HL-60 (cell line): ENCODE results near the gene NPAS2.

ENCODE experiments used
- DNase-seq, 2 experiments: peaks; one replicate each; pipeline ENCODE4 v3.0.0-alpha.2; 2010 to 2020; ENCODE audit warnings: low read depth in 1 of 2, low spot score in 1 of 2
- H3K27ac ChIP-seq: fragments of 250-450 bp; sonication (Bioruptor Pico); replicated peaks from 2 replicates; pipeline ENCODE4 v1.5.1; 2020; ENCODE audit warnings: mild to moderate bottlenecking, moderate library complexity
- H3K27me3 ChIP-seq: fragments of 250-450 bp; sonication (Bioruptor Pico); 2 replicates; pipeline ENCODE4 v1.5.1; 2021; ENCODE audit warnings: mild to moderate bottlenecking, moderate library complexity; ENCODE audit not compliant: insufficient read depth, poor library complexity, severe bottlenecking
- H3K4me3 ChIP-seq: replicated peaks from 2 replicates; pipeline ENCODE4 v1.5.1; 2011; ENCODE audit warnings: mild to moderate bottlenecking, control low read depth, low read length; ENCODE audit not compliant: insufficient read depth
- GABPA ChIP-seq: IDR thresholded peaks from 2 replicates; pipeline ENCODE4 v1.6.1; 2012; ENCODE audit warnings: low read depth
- POLR2AphosphoS5 ChIP-seq: IDR thresholded peaks from 2 replicates; pipeline ENCODE4 v1.6.1; 2012; ENCODE audit warnings: low read depth
- REST ChIP-seq: IDR thresholded peaks from 2 replicates; pipeline ENCODE4 v1.6.1; 2012; ENCODE audit warnings: low read depth; ENCODE audit not compliant: insufficient replicate concordance
- SPI1 ChIP-seq: IDR thresholded peaks from 2 replicates; pipeline ENCODE4 v1.6.1; 2012; ENCODE audit warnings: low read depth, mild to moderate bottlenecking, borderline replicate concordance
- TF ChIP-seq, protein P1 (sequence below): IDR thresholded peaks from one replicate; pipeline ENCODE4 v1.5.1; 2011; ENCODE audit warnings: low read length, control low read depth, inconsistent platforms; ENCODE audit not compliant: insufficient read depth

The NPAS2 gene

GRCh38 chr2:100902817-100903405, 83.0 kb downstream of the NPAS2 start:
- Histone ChIP-seq H3K4me3 (no peak overlapping the region), H3K27ac (no peak overlapping the region), H3K27me3 (no peaks in the 10 kb centered on the region)
- DNase-seq: no peak
- TF ChIP-seq SPI1: no peak
- no peak for TF ChIP-seq GABPA
- TF ChIP-seq, protein P1, sequence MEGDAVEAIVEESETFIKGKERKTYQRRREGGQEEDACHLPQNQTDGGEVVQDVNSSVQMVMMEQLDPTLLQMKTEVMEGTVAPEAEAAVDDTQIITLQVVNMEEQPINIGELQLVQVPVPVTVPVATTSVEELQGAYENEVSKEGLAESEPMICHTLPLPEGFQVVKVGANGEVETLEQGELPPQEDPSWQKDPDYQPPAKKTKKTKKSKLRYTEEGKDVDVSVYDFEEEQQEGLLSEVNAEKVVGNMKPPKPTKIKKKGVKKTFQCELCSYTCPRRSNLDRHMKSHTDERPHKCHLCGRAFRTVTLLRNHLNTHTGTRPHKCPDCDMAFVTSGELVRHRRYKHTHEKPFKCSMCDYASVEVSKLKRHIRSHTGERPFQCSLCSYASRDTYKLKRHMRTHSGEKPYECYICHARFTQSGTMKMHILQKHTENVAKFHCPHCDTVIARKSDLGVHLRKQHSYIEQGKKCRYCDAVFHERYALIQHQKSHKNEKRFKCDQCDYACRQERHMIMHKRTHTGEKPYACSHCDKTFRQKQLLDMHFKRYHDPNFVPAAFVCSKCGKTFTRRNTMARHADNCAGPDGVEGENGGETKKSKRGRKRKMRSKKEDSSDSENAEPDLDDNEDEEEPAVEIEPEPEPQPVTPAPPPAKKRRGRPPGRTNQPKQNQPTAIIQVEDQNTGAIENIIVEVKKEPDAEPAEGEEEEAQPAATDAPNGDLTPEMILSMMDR: no peak
- TF ChIP-seq REST: no peak
- TF ChIP-seq POLR2AphosphoS5: no peak

- DNase-seq: no peak
- Histone ChIP-seq H3K27ac (no peak overlapping the region), H3K4me3 (no peak overlapping the region), H3K27me3 (no peaks in the 10 kb centered on the region)
- TF ChIP-seq REST (no peak), SPI1 (no peak), GABPA (no peak), POLR2AphosphoS5 (no peak)
- TF ChIP-seq, protein P1: no peak
Measured at GRCh38 chr2:100903534-100904258, 83.8 kb downstream of the NPAS2 start.

DNA sequence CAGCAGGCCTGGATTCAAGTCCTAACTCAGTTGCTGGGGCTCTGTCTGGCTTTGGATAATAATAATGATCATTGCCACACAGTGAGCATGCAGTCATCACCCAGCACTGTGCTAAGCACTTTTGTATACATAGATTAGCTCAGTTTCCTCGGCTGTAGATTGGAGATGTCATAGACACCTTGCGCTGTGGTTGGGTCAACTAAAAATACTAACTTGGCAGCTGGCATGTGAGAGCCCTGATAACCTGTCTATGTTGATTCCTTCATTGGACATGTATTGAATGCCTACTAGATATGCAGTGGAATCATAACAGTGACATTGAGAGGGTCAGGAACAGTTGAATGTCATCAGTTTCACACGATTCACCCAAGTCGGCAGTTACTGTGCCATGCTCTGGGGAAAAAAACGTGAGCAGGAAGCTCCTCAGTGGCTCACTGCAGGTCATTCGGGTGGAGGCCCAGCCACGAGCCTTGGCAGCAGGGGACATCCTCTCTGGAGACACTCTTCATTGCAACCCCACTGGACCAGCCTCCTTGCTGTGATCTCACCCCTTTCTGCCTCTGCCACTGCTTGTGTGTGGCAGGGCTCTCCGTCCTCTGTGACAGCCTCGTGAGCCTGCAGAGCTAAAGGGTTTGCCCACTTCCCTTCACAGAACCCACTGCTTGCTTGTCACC, 85.3 kb downstream of the NPAS2 start:
- TF ChIP-seq POLR2AphosphoS5: no peak
- TF ChIP-seq, protein P1: no peak
- no peak for TF ChIP-seq REST
- TF ChIP-seq GABPA: no peak
- no peak for TF ChIP-seq SPI1
- no peak overlapping the region for H3K4me3 ChIP-seq
- DNase-seq: no peak
- H3K27ac ChIP-seq: no peak overlapping the region
- no peaks in the 10 kb centered on the region for H3K27me3 ChIP-seq
